Neural progenitor cell (in vitro differentiated cells): Measurements from ENCODE around the gene RPS16.

Source experiments
- CTCF ChIP-seq: fragments of 200-600 bp; sonication (generic); IDR thresholded peaks from 2 replicates; pipeline ENCODE4 v1.5.1; 2017; ENCODE audit warnings: antibody characterized with exemption, mild to moderate bottlenecking
- EZH2 ChIP-seq: fragments of 200-600 bp; sonication (generic); IDR thresholded peaks from 2 replicates; pipeline ENCODE4 v1.6.1; 2017; ENCODE audit warnings: antibody characterized with exemption, mild to moderate bottlenecking, moderate library complexity

GRCh38 chr19:39407410-39407659 lies 28.4 kb downstream of the RPS16 start:
- TF ChIP-seq CTCF (no peak), EZH2 (no peak)
